NCI-H2196 (cell line): ENCODE data around the gene SLC12A8.

Experiments
- DNase-seq: peaks from one replicate; lab custom pipeline; 2025; ENCODE audit not compliant: unreplicated experiment; lab: John Stamatoyannopoulos, UW

The SLC12A8 gene

DNA sequence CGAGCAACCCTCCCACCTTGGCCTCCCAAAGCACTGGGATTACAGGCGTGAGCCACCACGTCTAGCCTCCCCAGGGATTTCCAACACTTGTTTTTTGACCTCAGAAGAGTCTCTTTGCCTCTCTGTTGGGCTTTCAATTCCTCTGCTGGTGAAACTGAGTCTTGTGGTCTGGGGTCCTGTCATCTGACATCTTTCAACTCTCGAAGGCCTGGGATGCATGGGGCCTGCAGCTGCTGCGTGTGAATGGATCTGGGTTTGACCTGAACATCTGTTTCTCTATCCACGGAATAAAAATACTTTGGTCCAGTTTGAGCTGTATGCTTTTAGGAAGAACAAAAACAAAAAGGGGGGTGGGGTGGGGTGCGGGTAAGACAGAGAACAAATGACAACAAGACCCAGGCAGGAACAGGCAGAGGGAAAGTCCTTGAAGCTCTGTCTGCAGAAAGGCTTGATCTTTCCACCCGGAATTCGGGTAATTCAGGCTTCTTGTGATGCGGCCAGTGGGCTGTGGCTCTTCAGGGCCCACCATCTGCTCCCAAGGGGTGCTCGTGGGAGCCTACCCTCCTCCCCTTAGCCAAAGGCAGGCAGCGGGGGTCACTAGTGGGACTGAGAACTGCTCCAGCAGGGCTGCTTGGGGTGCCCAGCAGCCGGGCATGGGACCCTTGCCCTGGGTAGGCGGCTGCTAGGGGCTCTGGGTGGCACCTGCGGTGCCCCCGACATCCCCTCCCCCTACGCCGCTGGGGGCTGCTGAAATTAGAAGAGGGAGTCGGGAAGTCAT, 71.5 kb downstream of the SLC12A8 start:
- DNase-seq = no peak

DNA sequence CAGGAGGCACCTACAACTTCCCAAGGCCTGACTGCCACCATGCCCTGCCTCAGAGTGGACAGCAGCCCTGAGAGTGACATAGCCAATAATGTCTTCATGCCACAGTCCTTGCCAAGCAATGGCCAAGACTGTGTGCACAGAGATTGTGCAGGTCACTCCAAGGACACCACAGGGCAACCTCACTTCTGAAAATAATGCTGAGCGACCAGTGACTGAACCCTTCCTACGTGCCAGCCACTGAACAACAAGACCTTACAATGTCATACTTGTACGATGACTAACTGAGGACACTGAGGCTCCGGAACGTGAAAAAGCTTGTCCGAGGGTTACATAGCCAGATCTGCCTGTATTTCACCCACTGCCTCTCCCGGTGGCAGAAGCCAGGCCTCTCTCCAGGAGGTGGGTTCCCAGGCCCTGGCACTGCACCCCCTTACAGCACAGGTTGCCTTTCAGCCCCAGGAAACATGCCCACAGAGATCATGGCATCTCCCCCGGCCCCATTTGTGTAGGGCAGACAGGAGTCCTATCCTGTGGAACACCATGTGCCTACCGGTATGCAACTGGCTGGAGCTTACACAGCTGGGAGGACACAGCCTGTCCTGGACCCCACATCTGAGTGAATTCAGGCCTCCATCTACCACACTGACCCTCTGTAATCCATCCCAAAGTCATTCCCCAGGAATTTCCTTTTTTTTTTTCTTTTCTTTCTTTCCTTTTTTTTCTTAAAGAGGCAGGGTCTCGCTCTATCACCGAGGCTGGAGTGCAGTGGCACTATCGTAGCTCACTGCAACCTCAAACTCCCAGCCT, 72.3 kb downstream of the SLC12A8 start:
- DNase-seq = no peak

DNA sequence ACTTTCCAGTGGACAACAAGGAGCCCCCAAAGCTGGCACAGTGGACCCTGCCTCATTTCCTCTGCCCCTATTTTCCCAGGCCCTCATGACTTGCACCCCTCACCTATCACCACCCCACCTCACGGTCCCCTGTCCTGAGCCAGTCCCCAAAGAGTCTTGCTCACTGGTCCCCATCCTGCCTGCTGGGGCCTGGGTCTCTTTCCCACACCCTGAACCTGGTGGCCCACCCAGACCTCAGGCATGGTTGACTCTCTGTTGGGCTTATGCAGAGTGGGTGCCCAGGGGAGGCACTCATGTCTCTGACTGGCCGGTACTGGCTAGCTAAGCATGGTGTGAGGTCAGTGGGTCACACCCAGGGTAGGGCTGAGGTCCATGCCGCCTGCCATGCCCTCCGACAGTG, 73.2 kb downstream of the SLC12A8 start:
- DNase-seq = no peak

DNA sequence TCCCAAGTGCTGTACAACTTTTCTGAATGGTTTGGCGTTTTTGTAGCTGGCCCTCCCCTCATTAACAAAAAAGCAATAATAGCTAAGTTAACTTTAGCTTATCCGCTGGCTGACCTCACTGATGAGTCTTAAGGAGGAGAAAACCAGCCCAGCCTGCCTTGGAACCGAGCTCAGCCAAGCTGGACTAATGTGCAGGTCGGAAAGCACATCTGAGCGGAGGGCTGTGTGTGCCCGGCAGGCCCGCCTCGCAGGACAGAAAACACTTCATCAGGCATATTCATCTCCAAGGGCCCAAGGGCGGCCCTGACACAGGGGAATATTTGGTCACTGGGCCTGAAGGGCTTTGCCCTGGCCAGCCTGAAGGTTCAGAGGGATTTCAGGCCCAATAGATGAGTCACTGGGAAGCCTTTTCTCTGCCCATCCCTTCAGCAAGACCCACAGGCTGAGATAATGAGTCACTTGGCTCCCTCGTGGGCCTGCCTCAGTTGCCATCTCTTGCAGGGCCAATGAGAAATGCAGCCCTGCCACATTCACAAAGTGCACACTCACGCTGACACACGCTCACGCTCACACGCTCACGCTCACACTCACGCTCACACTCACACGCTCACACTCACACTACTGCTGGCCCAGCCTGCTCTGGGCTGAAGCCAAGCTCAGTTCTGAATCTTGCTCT, 75.1 kb downstream of the SLC12A8 start:
- DNase-seq = no peak

DNA sequence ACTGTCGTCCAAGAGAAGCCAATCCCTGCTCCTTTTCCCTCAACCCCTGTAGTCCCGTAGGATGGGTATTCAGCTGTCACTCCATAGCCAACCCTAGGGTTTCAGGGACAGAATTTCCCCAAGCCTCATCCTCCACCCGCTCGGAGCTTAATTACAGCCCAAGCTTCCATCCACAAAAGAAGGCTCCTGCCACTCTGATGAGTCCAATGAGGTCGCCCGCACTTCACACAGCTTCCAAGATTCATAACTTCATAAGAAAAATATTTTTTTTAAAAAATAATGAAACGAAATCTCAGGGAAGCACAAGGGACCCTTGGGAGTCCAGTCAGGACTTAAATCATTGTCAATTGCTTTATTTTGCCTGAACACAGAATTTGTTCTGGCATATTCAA, 75.6 kb downstream of the SLC12A8 start:
- DNase-seq = no peak

DNA sequence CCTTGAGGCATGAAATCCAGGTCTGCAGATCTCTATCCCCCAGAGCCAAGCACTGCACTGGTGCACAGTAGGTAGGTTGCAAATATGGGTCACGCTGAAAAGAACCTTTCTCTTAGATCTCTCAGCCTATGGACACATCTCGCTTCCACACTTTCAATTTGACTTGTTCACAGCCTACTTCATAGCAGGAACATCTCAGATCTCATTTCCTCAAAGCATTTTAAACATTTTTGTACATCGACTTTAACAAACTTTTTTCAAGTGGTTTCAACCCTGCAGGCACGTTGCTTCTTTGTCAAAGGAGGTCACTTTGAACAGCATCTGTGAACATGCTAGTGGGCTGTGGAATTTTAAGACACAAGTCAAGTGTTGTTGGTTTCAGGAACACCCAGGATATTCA, 76.0 kb downstream of the SLC12A8 start:
- DNase-seq = no peak

DNA sequence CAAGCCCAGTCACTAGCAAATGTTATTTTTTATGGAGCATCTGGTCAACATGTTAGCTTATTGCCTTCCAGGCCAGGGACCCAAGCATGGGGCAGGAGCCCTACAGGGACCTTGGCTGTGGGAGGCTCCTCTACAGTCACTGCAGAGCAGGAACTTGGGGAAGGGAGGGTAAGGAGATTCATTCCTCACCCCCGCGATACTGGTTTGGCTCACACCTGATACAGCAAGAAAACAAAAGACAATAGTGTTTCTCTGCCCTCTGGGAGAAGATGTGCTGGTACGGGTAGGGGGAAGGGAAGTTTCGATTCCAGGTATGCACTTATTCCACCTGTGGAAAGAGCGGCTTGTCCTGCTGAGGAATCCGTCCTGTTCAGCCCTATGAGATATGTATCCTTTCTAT, 77.6 kb downstream of the SLC12A8 start:
- DNase-seq = no peak

DNA sequence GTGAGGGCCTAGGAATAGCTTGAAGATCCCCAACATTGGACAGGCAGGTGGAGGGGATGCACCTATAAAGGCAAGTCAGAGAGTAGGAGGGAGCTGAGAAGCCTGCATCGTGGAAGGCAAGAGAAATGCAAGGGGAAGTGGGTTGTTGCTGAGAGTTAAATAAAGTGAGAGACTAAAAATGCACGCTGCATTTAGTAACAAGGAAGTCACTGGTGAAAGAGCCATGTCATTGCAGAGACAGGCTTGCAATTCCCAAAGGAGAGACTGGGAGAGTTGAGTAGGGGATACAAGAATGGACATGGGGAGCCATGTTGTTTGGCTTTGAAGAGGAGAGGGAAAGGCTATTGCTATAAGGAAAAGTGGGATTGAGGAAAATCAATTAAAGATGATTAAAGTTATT, 79.7 kb downstream of the SLC12A8 start:
- DNase-seq = no peak

DNA sequence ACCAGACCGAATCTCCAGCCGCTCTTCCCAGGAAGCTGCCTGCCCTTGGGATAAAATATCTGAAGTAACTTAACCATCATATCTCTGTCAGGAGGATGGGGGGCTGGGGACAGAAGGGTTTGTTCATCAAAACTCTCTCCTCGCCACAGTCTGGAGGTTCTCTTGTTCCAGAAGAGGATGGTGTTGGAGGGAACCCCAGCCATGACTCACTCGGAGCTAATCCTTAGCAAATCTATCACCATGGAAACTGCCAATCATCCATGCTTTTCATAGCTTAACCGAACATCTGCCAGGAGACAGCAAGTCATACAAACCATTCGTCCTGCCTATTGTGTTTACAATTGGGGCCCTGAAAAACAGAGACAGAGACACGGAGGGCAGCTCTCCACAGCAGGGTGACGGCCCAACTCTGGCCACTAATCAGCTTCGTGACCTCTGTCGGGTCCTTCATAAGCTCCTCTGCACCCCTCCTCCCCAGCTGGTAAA, 83.0 kb downstream of the SLC12A8 start:
- peak; percentile 54 for DNase-seq

DNA sequence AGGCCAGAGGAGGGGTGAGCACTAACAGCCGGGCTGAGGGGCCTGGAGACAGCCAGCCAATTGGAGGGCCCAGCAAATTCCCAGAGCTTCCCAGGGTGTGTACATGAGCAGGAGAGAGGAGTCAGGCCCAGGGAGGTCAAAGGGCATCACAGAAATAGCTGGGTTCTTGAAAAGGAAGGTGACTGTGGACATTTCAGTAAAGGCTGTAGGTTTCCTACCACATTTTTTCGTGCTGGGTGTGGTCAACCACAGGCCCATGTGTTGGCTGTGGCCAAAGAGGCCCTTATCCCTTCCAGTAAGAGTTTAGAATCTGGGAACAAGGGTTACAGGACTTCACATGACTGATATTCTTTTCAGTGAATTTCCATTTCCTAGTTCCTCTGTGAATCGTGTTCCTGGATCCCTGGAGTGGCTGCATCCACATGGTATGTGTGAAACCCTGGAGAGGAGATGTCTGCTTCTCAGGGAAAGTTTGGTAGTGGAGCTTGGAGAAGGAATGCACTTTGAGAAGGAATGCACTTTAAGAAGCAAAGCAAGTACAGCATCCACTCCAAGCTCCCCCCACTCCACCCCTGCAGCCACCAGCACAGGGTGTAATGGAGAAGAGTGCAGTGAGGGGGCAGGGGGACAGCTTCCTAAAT, 83.6 kb downstream of the SLC12A8 start:
- no peak for DNase-seq

DNA sequence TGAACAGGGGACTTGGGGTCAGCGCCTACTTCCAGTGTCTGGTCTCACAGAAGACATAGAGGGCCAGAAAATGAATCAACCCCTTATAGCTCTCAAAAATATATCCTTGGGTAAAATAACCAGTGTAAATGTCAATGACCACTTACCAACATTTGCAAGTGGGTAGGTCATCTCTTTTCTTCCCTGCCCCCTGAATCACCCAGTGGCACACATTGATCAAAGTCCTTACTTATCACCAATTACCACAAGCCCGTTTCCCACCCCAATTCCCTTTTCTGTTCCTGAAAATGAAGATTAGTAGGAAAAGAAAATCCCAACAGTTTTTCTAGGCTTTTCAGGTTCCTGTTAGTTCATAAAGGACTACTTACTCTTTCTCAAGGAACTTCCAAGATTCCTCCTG, 86.2 kb downstream of the SLC12A8 start:
- no peak for DNase-seq

DNA sequence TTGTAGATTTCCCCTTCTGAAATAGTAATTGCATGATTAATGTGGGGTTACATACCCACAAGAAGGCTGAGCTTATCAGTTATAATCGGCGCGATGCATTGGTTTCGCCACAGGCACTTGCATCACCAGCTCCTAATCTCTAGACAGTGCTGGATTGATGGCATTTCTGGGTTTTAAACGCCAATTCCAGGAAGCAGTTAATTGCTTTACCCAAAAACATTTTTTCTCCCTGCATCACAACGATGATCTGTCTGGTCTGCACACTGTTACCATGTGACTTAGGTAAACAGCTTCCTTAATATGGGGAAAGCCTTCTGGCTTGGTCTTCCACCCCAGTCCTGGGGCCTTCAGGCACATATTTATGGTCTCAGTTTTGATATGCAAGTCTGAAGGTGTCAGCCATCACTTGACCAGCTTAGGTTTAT, 86.7 kb downstream of the SLC12A8 start:
- DNase-seq = no peak

DNA sequence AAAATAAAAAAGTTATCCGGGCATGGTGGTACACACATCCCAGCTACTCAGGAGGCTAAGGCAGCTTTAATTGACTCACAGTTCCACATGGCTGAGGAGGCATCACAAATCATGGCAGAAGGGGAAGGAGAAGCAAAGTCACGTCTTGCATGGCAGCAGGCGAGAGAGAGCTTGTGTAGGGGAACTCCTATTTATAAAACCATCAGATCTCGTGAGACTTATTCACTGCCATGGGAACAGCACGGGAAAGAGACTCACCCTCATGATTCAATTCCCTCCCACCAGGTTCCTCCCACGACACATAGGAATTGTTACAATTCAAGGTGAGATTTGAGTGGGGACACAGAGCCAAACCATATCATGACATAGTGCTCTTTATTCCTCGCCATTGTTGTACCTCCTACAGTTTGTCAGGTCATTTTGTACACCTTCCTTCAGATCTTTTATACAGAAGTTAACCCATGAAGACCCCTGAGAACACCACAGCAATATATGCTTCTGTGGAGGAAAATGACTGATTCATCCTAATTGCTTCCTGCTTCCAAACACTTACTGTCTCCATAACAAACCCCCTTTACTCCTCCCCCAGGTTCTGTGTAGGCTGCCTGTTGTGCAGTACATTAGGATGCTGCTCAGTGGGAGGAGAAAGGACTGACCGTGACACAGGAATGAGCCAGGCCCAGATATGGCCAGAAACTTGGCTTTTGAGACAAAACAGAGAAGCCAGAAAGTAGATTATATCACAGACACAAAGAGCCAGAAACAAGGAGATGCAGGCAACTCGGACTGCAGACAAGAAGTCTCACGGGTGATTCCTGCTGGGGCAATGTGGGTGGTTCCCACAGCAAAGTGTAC, 88.9 kb downstream of the SLC12A8 start:
- no peak for DNase-seq

DNA sequence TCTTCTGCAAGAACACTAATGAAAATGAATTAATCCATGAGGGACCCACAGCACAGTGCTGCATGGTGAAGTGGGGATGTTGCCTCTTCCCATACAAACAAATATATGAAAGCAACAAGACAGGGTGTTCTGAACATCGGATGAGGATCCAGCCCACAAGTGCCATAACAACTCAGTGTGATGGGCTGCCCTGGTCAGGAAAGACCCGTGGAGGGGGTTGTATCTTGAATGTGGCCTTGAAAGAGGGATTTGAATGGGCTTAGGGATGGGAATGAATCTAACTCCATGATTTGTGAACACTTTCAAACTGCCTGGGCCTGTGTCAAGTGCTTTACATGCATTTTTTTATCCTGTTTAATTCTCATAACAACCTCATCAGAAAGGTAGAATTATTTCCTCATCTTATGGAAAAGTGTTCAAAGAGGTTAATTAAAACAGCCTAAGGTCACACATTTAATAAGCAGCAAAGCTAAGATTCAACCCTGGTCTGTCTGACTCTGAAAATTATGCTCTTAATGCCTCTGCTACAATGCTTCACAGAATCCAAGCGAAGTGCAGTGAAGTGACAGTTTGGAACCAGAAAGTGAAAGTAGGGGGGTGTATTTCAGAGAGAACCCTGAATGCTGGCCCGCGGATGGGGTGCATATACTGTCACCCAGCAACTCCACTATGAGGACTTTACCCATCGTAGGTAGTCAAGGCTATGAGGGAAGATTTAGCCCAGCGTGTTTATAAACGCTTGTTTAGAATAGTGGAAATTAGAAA, 91.1 kb downstream of the SLC12A8 start:
- no peak for DNase-seq

DNA sequence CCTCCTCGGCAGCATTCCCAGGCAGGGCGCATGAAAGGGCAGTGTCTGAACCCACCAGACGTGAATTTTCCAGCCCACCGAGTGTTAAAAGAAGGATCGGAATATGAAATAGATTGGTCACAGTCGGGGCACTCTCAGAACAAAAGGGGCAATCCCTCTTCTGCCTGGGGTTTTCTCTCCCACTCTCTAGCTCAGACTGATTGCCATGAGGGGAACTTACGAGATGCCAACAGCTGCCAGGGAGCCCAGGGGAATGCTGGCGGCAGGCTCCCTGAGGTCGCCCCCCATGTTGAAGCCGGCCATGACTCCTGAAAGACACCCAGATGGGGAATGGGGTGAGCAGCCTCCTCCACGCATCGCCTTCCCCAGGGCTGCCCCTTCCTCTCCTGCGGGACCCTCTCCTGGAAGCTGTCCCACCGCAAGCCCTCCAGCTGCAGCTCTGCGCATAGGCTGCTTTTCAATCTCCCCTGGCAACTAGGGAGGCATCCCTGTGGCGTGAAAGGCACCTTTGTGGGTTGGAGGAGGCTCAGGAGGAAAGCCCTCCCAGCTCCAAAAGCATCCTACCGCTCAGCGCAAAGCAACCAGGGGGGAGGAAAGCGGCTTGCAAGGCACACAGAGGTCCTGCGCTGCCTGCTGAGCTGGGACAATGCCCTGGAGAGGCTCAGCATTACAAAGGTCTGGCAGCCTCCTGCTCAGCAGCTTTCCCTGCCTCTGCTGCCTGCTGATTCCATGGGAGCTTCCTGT, 92.0 kb downstream of the SLC12A8 start:
- DNase-seq = no peak

DNA sequence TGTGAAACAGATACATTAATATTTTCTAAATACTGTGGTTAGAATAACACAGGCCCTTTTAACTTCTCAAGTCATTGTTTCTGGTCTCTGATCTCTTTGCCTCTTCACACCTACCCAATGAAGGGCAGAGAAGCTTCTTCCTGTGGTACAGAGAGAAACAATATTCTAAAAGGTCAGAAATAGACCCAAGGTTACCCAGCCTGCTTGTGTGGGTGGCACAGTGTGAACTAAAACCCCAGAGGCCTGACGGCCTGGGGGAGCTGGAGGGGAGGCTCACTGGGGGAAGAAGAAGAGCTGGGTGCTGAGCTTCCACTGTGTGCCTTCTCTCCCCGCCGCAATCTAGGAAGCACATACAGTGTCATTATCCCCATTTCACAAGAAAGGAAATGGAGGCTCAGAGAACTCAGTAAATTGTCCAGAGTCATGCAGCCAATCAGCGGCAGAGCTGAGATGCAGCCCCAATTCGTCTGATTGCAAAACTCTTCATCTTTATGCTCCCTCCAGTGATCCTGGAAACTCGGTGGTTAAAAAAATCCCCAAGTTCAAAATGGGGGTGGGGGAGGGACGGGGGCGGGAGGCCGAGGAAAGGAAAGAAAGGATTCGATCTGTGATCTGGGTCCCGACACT, 92.7 kb downstream of the SLC12A8 start:
- no peak for DNase-seq

DNA sequence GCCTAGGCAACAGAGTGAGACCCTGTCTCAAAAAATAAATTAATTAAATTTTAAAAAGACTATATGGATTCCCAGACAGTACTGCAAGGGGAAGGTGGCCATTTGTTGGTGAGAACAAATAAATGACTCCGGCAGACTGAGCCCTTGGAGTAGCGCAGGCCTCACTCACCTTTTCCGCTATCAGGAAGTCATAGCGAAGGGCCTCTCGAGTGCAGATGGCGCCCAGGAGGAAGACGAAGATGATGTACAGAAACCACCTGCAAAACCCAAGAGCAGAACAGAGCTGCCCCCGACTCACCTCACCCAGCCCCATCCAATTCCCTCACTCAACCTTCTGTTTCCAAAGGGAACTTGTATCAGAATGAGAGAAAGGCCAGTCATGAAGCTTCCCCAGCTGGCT, 93.9 kb downstream of the SLC12A8 start:
- no peak for DNase-seq

DNA sequence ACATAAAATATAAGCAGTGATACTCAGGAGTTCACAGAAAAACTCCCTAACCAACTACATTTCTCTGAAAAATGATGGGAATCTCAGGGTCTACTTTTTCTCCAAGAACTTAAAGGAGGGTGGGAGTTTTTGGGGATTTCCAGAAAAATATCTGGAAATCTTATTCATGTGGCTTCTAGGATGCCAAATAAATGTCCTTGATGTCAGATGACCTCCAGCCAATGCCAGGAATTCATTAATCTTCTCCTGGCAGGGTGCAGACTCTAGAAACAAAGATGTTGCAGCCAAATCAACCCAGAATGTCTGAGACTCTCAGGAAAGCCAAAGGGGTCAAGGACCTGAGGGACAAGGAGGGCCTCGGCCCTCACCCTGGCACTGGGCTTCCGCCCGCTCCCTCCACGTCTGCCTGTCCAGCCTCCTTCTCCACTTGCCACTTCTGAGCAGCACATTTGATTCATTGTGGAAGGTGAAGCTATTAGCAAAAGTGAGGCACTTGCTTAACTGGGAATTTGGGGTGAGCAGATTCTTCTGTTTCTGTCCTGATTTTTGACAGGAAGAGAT, 94.8 kb downstream of the SLC12A8 start:
- no peak for DNase-seq
